NT2/D1 (cell line): ENCODE measurements around the gene CTNNA3.

ENCODE experiments used
- SUZ12 ChIP-seq: IDR thresholded peaks from 2 replicates; pipeline ENCODE4 v1.6.1; 2011; ENCODE audit not compliant: insufficient read length, insufficient read depth; ENCODE audit errors: extremely low read depth
- ZNF274 ChIP-seq: IDR thresholded peaks from 2 replicates; pipeline ENCODE4 v1.6.1; 2011; ENCODE audit warnings: mild to moderate bottlenecking, low read depth, low read length

DNA sequence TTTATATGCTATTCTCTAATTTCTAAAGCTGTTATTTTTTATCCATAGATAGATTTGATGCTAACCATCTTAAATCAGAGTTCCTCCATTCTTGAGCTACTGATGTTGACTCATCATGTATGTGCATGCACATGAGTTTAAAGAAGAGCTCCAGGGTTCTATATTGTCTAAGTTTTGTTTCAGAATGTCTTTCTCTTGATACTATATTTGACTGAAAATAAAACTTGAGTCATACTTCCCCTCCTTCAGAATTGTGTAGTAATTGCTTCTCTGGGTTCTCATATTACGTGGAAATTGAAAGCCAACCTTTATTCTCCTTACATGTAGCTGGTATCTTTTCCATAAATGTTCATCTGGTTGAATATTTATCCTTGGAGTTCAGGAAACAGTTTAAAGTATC, 680.8 kb downstream of the CTNNA3 start:
- TF ChIP-seq SUZ12 (no peak), ZNF274 (no peak)
